SU-DHL-6 (cell line): ENCODE data around the gene HTT.

Experiments
- H2AFZ ChIP-seq: fragments of 200-600 bp; sonication (generic); 2 replicates; pipeline ENCODE4 v1.6.1; 2014; ENCODE audit warnings: low read depth, mild to moderate bottlenecking, moderate library complexity, mixed read lengths, antibody characterized with exemption, low read length; ENCODE audit not compliant: severe bottlenecking
- H3F3A ChIP-seq: fragments of 200-600 bp; shearing (Covaris generic); 2 replicates; pipeline ENCODE4 v1.6.0; 2016; ENCODE audit warnings: antibody characterized with exemption, mild to moderate bottlenecking; ENCODE audit not compliant: insufficient read depth
- H3K27ac ChIP-seq: fragments of 200-600 bp; sonication (generic); 2 replicates; pipeline ENCODE4 v1.5.1; 2016; ENCODE audit warnings: low read depth, mild to moderate bottlenecking, low read length, moderate library complexity, mixed read lengths
- H3K27me3 ChIP-seq: fragments of 200-600 bp; sonication (generic), shearing (Covaris generic); 2 replicates; pipeline ENCODE4 v1.6.0; 2014; ENCODE audit warnings: mild to moderate bottlenecking, low read length
- H3K36me3 ChIP-seq: fragments of 200-600 bp; sonication (generic); 2 replicates; pipeline ENCODE4 v1.6.1; 2014; ENCODE audit warnings: mild to moderate bottlenecking, low read length, mixed read lengths
- H3K4me2 ChIP-seq: fragments of 300-600, 200-600 bp; shearing (Covaris generic), sonication (generic); 2 replicates; pipeline ENCODE4 v1.6.0; 2014; ENCODE audit warnings: low read length, low read depth, mild to moderate bottlenecking; ENCODE audit not compliant: poor library complexity, severe bottlenecking
- H3K4me3 ChIP-seq: fragments of 200-600 bp; sonication (generic); 2 replicates; pipeline ENCODE4 v1.5.1; 2014; ENCODE audit warnings: antibody characterized with exemption, low read length, mild to moderate bottlenecking, mixed read lengths; ENCODE audit not compliant: insufficient read depth, poor library complexity, severe bottlenecking
- H3K79me2 ChIP-seq: fragments of 200-600 bp; sonication (generic); 2 replicates; pipeline ENCODE4 v1.6.1; 2014; ENCODE audit warnings: mild to moderate bottlenecking, low read length, moderate library complexity; ENCODE audit not compliant: insufficient read depth
- H3K9ac ChIP-seq: fragments of 200-600 bp; sonication (generic); 2 replicates; pipeline ENCODE4 v1.7.0; 2014; ENCODE audit warnings: mild to moderate bottlenecking, low read length
- H3K9me2 ChIP-seq: fragments of 200-600 bp; sonication (generic); replicated peaks from 2 replicates; pipeline ENCODE4 v1.6.1; 2014; ENCODE audit warnings: low read length; ENCODE audit not compliant: insufficient read depth
- H3K9me3 ChIP-seq: fragments of 200-600 bp; sonication (generic); 2 replicates; pipeline ENCODE4 v1.6.1; 2014; ENCODE audit warnings: low read length, mixed read lengths; ENCODE audit not compliant: insufficient read depth
- H4K20me1 ChIP-seq: fragments of 200-600 bp; sonication (generic); 2 replicates; pipeline ENCODE4 v1.6.1; 2014; ENCODE audit warnings: low read depth, mild to moderate bottlenecking, antibody characterized with exemption, low read length, moderate library complexity, mixed read lengths
- EZH2phosphoT487 ChIP-seq: fragments of 200-600 bp; sonication (generic), shearing (Covaris generic); conservative IDR thresholded peaks from 2 replicates; pipeline ENCODE4 v1.6.1; 2018; ENCODE audit warnings: mild to moderate bottlenecking, antibody characterized with exemption, low read length, moderate library complexity, mixed read lengths
- TF ChIP-seq, protein P1 (sequence below): fragments of 200-600 bp; sonication (generic); IDR thresholded peaks from one replicate; pipeline ENCODE4 v1.5.1; 2017; ENCODE audit warnings: antibody characterized with exemption, mild to moderate bottlenecking, low read length, moderate library complexity; ENCODE audit not compliant: insufficient read depth, poor library complexity, severe bottlenecking

Gene HTT

DNA sequence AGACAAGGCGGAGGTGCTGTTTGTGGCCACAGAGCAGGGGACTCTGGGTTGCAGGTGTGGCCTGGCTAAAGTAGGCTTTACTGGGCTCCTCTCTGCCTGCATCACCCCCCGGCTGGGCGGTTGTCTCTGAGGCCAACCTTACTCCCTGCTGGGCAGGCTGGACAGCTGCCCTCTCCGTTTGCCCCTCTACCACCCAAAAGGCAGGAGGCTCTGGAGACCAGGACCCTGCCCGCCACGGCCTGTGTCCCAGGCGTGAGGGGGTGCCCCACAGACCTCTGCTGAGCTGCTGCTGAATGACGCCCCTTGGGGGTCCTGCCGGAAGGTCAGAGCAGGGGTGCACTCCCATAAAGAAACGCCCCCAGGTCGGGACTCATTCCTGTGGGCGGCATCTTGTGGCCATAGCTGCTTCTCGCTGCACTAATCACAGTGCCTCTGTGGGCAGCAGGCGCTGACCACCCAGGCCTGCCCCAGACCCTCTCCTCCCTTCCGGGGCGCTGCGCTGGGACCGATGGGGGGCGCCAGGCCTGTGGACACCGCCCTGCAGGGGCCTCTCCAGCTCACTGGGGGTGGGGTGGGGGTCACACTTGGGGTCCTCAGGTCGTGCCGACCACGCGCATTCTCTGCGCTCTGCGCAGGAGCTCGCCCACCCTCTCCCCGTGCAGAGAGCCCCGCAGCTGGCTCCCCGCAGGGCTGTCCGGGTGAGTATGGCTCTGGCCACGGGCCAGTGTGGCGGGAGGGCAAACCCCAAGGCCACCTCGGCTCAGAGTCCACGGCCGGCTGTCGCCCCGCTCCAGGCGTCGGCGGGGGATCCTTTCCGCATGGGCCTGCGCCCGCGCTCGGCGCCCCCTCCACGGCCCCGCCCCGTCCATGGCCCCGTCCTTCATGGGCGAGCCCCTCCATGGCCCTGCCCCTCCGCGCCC lies 1.1 kb upstream of the HTT start:
- peaks cover 35% of the 10 kb centered on the region for H3K79me2 ChIP-seq
- H2AFZ ChIP-seq, result peak overlapping the region; percentile 91
- no peaks in the 10 kb centered on the region for H3K27me3 ChIP-seq
- peak overlapping the region; percentile 71 for H3K4me3 ChIP-seq
- H3K9me2 ChIP-seq, result no peaks in the 10 kb centered on the region
- H3K9ac ChIP-seq, result peak overlapping the region; percentile 70
- H3K9me3 ChIP-seq, result no peaks in the 10 kb centered on the region
- H3K4me2 ChIP-seq, result peak overlapping the region; percentile 83
- no peaks in the 10 kb centered on the region; the same call in 1 of the 2 replicates for H4K20me1 ChIP-seq
- peak overlapping the region; percentile 52 for H3K27ac ChIP-seq
- no peak for TF ChIP-seq EZH2phosphoT487
- TF ChIP-seq, protein P1, sequence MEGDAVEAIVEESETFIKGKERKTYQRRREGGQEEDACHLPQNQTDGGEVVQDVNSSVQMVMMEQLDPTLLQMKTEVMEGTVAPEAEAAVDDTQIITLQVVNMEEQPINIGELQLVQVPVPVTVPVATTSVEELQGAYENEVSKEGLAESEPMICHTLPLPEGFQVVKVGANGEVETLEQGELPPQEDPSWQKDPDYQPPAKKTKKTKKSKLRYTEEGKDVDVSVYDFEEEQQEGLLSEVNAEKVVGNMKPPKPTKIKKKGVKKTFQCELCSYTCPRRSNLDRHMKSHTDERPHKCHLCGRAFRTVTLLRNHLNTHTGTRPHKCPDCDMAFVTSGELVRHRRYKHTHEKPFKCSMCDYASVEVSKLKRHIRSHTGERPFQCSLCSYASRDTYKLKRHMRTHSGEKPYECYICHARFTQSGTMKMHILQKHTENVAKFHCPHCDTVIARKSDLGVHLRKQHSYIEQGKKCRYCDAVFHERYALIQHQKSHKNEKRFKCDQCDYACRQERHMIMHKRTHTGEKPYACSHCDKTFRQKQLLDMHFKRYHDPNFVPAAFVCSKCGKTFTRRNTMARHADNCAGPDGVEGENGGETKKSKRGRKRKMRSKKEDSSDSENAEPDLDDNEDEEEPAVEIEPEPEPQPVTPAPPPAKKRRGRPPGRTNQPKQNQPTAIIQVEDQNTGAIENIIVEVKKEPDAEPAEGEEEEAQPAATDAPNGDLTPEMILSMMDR, result no peak
- peaks cover 13% of the 10 kb centered on the region for H3F3A ChIP-seq
- H3K36me3 ChIP-seq, result no peaks in the 10 kb centered on the region

DNA sequence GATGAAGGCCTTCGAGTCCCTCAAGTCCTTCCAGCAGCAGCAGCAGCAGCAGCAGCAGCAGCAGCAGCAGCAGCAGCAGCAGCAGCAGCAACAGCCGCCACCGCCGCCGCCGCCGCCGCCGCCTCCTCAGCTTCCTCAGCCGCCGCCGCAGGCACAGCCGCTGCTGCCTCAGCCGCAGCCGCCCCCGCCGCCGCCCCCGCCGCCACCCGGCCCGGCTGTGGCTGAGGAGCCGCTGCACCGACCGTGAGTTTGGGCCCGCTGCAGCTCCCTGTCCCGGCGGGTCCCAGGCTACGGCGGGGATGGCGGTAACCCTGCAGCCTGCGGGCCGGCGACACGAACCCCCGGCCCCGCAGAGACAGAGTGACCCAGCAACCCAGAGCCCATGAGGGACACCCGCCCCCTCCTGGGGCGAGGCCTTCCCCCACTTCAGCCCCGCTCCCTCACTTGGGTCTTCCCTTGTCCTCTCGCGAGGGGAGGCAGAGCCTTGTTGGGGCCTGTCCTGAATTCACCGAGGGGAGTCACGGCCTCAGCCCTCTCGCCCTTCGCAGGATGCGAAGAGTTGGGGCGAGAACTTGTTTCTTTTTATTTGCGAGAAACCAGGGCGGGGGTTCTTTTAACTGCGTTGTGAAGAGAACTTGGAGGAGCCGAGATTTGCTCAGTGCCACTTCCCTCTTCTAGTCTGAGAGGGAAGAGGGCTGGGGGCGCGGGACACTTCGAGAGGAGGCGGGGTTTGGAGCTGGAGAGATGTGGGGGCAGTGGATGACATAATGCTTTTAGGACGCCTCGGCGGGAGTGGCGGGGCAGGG lies 568 bp downstream of the HTT start:
- H4K20me1 ChIP-seq, result no peaks in the 10 kb centered on the region; the same call in 1 of the 2 replicates
- TF ChIP-seq, protein P1, result no peak
- TF ChIP-seq EZH2phosphoT487, result no peak

DNA sequence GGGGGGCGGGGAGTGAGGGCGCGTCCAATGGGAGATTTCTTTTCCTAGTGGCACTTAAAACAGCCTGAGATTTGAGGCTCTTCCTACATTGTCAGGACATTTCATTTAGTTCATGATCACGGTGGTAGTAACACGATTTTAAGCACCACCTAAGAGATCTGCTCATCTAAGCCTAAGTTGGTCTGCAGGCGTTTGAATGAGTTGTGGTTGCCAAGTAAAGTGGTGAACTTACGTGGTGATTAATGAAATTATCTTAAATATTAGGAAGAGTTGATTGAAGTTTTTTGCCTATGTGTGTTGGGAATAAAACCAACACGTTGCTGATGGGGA lies 1.1 kb downstream of the HTT start:
- Histone ChIP-seq H2AFZ (no peak overlapping the region), H3F3A (peaks cover 16% of the 10 kb centered on the region), H3K9me2 (no peaks in the 10 kb centered on the region), H3K27me3 (no peaks in the 10 kb centered on the region), H3K9ac (peak overlapping the region; percentile 79), H3K36me3 (no peaks in the 10 kb centered on the region), H3K4me3 (peak overlapping the region; percentile 73), H3K27ac (peak overlapping the region; percentile 67), H3K79me2 (peaks cover 57% of the 10 kb centered on the region), H3K4me2 (peak overlapping the region; percentile 76), H4K20me1 (no peaks in the 10 kb centered on the region; the same call in 1 of the 2 replicates), H3K9me3 (no peaks in the 10 kb centered on the region)
- TF ChIP-seq, protein P1, result no peak
- TF ChIP-seq EZH2phosphoT487, result no peak

More for the DNA sequence above, 568 bp downstream of the HTT start:
- Histone ChIP-seq H3K27ac (peak overlapping the region; percentile 67), H2AFZ (no peak overlapping the region), H3K4me3 (peak overlapping the region; percentile 73), H3K36me3 (no peaks in the 10 kb centered on the region), H3K9ac (peak overlapping the region; percentile 79), H3K4me2 (peak overlapping the region; percentile 76), H3K79me2 (peaks cover 51% of the 10 kb centered on the region), H3K9me3 (no peaks in the 10 kb centered on the region), H3K9me2 (no peaks in the 10 kb centered on the region), H3F3A (peaks cover 13% of the 10 kb centered on the region), H3K27me3 (no peaks in the 10 kb centered on the region)
